GM21515 (cell line): ENCODE data around the gene LIPN.
"Not testable (repeated sequence)": the region's sequence is repeated elsewhere in the genome, so short reads cannot be mapped to it uniquely, and the experiment has no call there.

Source experiments
- ATAC-seq: cut with Tn5 transposase; IDR thresholded peaks from one replicate; pipeline ENCODE4 v1.9.1; 2021; ENCODE audit not compliant: unreplicated experiment

The LIPN gene, protein sequence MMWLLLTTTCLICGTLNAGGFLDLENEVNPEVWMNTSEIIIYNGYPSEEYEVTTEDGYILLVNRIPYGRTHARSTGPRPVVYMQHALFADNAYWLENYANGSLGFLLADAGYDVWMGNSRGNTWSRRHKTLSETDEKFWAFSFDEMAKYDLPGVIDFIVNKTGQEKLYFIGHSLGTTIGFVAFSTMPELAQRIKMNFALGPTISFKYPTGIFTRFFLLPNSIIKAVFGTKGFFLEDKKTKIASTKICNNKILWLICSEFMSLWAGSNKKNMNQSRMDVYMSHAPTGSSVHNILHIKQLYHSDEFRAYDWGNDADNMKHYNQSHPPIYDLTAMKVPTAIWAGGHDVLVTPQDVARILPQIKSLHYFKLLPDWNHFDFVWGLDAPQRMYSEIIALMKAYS

DNA sequence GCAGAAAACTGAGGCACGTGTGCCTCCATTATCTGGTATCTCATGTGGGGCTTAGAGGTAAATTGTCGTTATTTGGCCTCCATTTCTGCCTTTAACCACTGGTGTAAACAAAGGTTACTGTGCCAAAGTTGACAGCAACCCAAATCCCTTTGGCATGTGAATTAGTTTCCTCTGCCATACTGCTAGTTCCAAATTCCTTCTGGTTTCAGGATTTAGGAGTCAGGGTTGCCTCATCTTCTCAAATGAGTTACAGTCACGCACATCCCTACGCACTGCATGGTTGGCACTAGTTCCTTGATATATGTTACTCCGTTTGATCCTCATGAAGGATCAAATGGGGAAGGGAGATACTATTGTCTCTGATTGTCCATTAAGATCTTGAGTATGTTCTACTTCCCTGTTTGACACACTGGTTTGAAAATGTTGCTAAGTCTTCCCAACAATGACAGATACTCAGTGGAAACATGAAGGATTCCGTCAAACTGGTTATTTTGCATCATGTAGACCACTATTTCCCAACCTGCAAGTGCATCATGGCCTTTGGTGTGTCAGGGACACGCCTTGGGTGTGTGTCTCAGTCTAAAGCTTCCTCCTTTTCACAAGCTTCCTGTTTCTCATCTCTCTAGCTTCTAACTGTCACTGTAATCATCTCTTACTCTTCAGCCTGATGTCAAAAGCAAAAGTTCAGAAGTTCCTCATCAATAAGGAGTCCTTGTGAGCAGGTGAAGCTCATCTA, at the start of gene LIPN:
Gene LIPN, plus strand, starts transcription at position 655 of the 736 bp plus-strand sequence. CDS start 1,386 bp downstream, outside the sequence.
- ATAC-seq: no peak

DNA sequence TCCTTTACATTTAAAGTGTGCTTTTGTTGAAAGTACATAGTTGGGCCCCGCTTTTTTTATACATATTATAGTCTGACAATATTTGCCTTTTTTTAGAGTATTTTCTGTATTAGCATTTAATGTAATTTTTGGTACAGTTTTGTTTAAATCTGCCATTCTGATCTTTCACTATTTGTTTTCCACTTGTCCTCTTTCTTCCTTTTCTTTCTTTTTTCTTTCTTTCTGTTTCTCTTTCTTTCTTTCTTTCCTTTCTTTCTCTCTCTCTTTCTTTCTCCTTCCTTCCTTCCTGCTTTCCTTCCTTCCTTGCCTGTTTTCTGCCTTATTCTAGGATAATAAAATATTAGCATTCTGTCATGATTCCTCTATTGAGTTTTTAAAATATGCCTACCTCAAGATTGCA, 44.3 kb upstream of the LIPN start:
- no peak for ATAC-seq

DNA sequence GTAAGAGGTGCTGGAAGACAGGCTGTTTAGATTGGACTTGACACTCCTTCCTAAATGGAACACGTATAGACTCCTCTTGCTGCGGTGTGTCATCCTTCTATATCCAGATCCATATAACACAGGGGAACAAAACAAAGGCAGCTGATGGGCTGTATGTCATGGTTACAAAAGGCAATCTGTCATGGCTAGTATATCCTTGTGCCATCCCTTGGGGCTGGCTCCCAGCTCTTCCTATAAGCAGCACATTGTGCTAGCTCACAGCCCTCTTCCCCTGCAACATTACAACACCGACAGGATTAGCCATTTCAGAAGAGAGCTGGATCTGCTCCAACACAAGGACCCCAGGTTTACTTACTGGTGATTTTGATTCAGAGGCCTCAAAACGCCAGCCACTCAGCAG, 38.4 kb upstream of the LIPN start:
- ATAC-seq: no peak

DNA sequence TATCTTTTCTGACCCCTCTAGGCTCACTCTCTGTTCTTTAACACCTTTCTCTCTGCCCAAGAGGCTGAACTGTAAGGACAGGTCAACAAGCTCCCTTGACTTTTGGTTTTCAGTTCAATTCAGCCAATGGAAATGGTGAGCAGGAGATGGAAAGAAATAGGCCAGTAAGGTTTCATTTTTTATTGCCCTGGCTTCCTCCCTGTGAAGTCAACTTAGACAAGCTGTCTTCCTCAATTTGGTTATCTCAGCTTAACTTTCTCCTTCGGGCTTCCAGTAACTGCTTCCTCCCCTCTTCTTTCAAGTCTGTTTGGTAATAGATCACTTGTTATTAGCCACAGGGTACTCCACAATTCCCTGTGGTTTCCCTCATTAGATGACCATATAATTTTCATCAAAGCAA, 34.0 kb upstream of the LIPN start:
- ATAC-seq: peak; percentile 54

DNA sequence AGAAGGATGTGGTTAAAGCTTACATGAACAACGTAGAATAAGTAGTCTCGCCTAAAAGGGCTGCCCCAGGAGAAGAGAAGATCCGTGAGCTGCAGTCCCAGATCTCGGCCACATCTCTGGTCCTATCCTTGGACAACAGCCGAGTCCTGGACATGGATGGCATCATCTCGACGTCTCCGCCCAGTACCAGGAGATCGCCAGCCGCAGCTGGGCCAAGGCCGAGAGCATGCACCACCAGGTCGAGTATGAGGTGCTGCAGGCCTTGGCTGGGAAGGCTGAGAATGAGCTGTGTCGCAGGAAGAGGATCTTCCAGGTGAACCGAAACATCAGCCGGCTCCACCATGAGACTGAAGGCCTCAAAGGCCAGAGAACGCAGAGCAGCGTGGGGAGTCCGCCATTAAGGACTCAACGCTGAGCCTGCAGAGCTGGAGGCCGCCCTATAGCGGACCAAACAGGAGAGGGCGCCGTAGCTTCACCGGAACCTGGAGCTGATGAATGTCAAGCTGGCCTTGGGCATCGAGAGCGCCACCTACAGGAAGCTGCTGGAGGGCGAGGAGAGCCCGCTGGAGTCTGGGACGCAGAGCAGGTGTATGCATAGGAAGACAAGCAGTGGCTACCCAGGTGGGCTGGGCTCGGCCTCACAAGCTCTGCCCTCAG, 31.6 kb upstream of the LIPN start:
- no peak for ATAC-seq

DNA sequence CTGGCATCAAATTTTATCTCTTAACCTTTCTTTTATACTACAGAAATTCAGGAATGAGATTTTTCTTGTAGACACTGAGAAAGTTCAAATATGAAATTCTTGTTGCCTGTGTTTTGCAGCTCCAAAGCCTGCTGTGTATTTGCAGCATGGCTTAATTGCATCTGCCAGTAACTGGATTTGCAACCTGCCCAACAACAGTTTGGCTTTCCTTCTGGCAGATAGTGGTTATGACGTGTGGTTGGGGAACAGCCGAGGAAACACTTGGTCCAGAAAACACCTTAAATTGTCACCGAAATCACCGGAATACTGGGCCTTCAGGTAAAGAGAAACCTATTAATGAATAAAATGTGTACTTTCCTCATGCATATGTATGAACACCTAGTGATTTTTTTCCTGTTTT, 29.0 kb upstream of the LIPN start:
- no peak for ATAC-seq

DNA sequence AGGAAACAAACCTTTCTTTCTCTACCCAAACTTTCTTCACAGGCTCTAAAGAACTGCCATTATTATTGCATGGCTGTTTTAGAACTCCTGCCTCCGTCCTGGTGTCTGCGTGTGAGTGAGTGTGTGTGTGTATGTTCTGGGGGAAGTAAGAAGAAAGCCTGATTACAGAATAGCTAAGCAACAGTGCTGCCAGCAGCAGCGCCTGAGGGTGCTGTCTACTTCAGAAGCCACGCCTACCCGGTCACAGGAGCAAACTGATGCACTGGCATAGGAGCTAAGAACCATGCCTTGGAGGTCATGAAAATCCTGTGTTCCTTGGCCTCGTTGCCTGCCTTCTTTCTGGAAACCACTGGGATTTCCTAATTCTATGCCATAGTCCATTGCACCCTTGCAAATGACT, 28.5 kb upstream of the LIPN start:
- ATAC-seq: no peak

DNA sequence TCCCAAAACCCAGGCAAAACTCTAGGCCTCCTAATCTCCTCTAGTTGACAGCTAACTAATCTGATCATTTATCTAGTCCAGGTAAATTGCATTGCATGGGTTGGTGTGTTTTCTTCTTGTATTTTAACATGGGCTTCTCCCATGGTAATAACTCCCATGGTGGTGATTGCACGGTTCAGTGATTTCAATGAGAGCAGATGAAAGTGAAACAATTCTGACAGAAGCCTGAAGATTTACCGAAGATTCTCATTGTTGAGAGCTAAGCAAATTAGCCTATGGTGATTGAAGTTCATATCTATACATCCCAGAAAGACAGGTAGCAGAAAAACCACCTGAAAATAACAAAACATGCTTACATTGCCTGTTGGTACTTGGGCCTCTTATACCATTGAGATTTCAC, 26.6 kb upstream of the LIPN start:
- no peak for ATAC-seq

DNA sequence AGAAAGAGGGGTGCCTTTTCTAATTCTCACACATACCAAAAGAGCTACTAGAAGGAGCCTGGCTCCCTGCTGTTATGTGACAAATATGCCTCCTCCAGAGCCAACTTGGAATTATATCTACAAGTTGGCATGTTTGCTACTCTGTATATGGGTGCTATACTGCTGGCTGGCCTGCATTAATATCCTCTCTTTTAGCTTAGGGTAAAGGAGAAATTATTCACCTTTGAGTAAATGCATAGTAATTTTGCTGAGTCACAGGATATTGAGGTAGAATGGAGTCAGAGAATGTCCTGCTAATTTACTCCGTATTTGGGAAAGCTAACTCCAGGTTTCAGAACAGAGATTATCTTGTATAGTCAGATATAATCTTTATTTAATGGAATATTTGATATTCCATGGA, 24.2 kb upstream of the LIPN start:
- ATAC-seq: no peak

DNA sequence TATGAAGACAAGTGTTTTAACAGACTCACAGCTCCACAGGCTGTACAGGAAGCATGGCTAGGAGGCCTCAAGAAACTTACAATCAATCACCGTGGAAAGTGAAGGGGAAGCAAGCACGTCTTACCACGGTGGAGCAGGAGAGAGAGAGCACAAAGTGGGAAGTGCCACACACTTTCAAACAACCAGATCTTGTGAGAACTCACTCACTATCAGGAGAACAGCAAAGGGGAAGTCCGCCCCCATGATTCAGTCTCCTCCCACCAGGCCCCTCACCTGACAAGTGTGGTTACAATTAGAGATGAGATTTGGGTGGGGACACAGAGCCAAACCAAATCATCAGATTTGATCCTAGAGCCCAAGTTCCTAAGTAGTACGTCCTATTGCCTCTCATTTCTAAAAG, 17.9 kb upstream of the LIPN start:
- ATAC-seq: not testable (repeated sequence)

DNA sequence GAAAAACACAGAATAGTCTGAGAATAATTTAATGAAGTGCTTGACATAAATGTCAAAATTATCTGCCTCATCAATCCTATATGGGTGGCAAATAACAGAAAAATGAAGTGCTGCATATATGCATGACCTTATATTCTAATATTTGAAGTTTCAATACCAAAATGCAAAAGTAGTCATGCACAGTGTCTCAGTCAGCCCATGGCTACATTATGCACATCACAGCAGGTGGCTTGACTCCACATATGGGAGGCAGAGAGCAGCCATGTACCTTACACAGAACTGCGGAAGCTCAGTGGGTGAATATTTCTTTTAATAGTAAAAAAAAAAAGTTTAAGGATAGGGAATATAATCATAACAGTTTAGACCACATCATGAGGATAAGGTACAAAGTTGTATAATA, 17.4 kb upstream of the LIPN start:
- no peak for ATAC-seq

DNA sequence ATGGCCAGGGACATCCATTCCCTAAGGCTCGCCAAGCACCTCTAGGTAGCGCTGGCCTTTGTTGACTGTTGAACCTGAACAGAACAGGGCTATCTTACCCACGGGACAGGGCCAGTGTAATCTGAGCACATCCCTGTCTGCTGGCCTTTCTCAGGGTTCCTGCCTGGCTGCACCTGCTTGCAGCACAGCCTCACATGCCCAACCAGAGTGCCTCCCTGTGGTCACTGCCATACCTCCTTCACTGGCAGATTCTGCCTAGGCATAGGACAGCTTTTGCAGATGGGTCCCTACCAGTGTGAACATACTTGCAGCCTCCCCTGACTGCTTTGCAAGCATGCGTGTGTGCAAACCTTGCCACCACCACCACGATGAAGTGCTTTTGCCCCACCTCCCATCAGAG, 15.8 kb upstream of the LIPN start:
- no peak for ATAC-seq

DNA sequence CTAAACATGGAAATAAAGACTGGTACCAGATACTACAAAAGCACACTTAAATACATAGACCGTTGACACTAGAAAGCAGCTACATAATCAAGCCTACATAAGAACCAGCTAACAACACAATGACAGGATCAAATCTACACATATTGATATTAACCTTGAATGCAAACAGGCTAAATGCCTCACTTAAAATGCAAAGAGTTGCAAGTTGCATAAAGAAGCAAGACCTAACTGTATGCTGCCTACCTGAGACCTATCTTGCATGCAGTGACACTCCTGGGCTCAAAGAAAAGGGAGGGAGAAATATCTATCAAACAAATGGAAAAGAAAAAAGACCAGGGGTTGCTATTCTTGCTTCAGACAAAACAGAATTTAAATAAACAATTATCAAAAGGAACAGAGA, 14.2 kb upstream of the LIPN start:
- no peak for ATAC-seq

DNA sequence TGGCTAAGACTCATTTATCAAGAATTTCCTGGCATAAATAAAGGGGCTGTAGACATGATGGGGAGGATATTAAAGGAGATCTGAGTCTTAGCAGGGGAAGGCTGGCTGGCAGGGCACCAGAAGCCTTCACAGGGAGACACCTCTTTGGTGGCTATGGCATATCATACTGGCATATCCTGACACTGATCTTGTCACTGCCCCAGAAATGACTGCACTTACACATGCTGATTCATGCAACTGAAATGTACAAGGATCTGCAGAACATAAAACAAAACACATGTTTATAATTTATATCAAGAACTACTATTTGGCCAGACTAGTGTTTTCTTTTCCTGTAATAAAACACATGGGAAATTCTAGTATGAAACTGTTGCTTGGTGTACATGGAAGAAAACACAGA, 5.5 kb upstream of the LIPN start:
- ATAC-seq: no peak

DNA sequence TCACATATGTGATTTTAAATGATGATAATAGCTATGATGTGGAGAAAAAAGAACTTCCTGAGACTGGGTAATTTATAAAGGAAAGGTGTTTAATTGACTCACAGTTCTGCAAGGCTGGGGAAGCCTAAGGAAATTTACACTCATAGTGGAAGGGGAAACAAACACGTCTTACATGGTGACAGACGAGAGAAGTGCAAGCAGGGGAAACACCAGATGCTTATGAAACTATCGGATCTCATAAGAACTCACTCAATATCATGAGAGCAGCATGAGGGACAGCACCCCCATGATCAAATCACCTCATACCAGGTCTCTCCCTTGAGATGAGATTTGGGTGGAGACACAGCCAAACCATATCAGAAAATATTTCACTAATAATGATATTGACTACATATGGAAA, 4.1 kb upstream of the LIPN start:
- ATAC-seq: no peak

DNA sequence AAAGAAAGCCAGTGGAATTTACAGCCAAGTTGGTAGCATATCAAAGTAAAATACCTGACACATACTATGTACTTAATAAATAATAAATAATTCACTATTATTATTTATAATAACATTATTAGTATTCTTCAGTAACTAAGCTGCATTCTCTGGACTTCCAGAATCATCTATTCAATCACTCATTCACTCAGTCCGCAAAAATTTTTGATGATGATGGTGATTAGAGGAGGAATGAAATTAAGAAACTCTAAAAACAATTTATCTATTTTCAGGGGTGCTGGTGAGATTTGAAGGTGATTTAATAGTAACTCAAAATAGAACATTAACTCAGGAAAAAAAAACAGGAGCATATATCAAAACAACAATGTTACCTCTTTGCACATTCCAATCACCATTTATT, 3.2 kb upstream of the LIPN start:
- ATAC-seq: no peak

DNA sequence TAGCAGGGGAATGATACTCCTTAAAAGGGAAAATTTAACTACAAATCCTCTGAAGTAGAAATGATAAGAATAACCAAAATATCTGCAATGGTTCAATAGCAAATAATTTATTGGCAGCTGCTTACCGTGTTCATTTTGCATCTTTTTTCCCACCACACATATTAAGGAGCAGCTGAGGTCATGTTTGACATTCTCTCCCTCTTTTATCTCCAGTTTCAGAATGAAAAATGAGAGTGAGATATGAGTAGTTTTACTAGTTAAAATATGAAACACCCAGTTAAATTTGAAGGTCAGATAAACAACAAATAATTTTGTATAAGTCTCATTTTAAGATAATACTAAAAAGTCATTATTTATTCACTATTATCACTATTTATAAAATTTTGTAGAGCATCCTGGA, 3.1 kb downstream of the LIPN start:
- no peak for ATAC-seq

DNA sequence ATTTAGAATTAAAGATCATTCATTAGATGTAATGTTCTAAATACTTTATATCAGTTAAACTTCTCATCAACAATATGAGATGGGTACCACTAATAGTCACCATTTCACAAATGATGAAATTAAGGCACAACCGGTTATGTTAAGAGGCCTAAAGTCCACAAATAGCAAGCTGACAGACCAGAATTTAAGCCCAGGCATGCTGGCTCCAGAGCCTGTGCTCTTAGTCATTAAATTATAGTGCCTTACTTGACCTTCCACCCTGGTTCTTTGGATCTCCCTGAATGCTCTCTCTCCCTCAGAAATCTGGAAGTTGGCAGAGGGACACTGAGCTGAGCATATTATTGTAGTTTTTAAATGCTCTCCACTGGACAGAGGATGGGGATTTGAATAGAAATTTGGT, 3.6 kb downstream of the LIPN start:
- no peak for ATAC-seq

DNA sequence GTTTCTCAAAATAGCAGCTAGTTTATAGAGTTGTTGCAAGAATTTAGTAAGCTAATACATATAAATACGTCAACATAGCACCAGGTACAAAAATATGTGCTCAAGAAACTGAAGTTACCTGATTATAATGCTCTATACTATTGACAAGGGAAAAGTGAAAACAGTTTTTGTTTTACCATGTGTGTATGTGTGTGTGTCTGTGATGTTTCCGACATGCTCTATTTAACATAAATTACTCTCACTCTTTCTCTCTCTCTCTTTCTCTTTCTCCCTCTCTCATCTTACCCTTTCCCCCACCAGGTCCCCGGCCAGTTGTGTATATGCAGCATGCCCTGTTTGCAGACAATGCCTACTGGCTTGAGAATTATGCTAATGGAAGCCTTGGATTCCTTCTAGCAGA, 4.3 kb downstream of the LIPN start:
- ATAC-seq: no peak

DNA sequence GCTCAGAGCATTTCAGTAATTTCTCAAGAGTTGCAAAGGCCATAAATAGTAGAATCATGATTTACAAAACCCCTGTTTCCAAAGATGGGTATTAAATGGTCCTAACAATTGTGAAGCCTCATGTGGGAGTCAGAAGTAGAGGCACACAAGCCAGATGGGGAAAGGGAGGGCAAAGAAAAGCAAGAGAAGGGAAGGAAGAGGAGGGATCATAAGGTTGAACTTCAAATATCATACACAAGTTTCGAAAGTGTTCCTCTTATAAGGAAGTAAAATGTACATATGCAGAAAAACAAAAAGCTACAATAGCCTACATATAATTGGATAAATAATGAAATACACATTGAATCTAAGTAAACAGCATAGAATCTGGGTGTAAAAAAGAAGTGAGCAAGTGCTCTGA, 6.0 kb downstream of the LIPN start:
- no peak for ATAC-seq

DNA sequence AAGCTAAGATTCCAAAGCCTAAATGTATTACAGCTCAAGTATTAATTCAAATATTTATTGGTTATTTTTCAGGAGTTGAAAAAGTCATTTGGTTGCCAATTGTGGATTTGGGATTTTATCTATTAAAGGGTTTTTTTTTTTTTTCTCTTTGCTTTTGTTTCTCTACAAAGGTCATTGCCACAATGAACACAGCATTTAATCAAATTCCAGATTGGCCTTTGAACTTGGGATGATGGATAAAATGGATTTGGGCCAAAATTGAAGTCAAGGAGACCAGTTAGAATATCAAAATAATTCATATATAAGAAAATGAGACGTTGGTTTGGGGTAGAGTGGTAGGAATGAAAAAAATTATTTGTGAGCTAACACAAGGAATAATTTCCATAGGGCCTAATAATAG, 9.6 kb downstream of the LIPN start:
- ATAC-seq: no peak

DNA sequence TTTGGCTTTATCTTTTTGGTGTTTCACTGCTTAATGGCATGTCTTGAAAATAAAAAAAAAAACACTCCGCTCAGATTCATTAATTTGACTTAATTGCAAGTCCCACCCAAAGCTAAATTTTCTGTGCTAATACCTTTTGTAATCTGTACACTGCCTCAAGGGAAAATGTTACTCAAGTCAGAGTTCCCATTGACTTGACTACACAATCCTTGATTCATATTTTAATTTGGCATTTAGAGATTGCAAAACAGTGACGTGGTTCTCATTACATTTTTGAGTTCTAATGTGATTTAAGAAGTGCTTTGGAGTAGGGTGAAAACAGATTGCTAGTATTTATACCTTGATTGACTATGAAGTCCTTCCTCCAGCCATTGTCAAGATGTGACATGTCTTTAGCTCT, 21.4 kb downstream of the LIPN start:
- ATAC-seq: no peak
